GM19043 (cell line): ENCODE data around the gene POU6F2.
"Not testable (repeated sequence)": the region's sequence is repeated elsewhere in the genome, so short reads cannot be mapped to it uniquely, and the experiment has no call there.

ENCODE experiments used
- ATAC-seq: cut with Tn5 transposase; IDR thresholded peaks from one replicate; pipeline ENCODE4 v1.9.1; 2021; ENCODE audit warnings: low read depth; ENCODE audit not compliant: unreplicated experiment

Gene POU6F2

GRCh38 chr7:38977685-38978084 is at the start of gene POU6F2:
TSS of gene POU6F2 (plus strand) at chr7:38977909. CDS start at chr7:38977954, 45 bp downstream.
- no peak for ATAC-seq

- ATAC-seq = no peak
Measured at GRCh38 chr7:38928506-38928905, 49.2 kb upstream of the POU6F2 start.

- ATAC-seq = no peak
Measured at GRCh38 chr7:38929460-38930171, 48.1 kb upstream of the POU6F2 start.

- ATAC-seq = peak; percentile 85
Measured at GRCh38 chr7:38932509-38933168, 45.1 kb upstream of the POU6F2 start.

- no peak for ATAC-seq
Measured at GRCh38 chr7:38934051-38934450, 43.7 kb upstream of the POU6F2 start.

- ATAC-seq = no peak
Measured at GRCh38 chr7:38934536-38934935, 43.2 kb upstream of the POU6F2 start.

GRCh38 chr7:38936641-38937040 is 41.1 kb upstream of the POU6F2 start:
- no peak for ATAC-seq

GRCh38 chr7:38938001-38938485 is 39.7 kb upstream of the POU6F2 start:
- ATAC-seq = no peak

- ATAC-seq = no peak
Measured at GRCh38 chr7:38938589-38938988, 39.1 kb upstream of the POU6F2 start.

GRCh38 chr7:38940774-38941173 is 36.9 kb upstream of the POU6F2 start:
- ATAC-seq = no peak

- no peak for ATAC-seq
Measured at GRCh38 chr7:38942431-38943051, 35.2 kb upstream of the POU6F2 start.

GRCh38 chr7:38947541-38947940 is 30.2 kb upstream of the POU6F2 start:
- ATAC-seq = not testable (repeated sequence)

GRCh38 chr7:38950309-38950708 is 27.4 kb upstream of the POU6F2 start:
- no peak for ATAC-seq

GRCh38 chr7:38951213-38951612 is 26.5 kb upstream of the POU6F2 start:
- no peak for ATAC-seq

- ATAC-seq = no peak
Measured at GRCh38 chr7:38953227-38953626, 24.5 kb upstream of the POU6F2 start.

GRCh38 chr7:38953971-38954370 is 23.7 kb upstream of the POU6F2 start:
- ATAC-seq = no peak

- no peak for ATAC-seq
Measured at GRCh38 chr7:38955892-38956291, 21.8 kb upstream of the POU6F2 start.

GRCh38 chr7:38962028-38962427 is 15.7 kb upstream of the POU6F2 start:
- no peak for ATAC-seq

- no peak for ATAC-seq
Measured at GRCh38 chr7:38964921-38965320, 12.8 kb upstream of the POU6F2 start.

- no peak for ATAC-seq
Measured at GRCh38 chr7:38973760-38974159, 3.9 kb upstream of the POU6F2 start.

- ATAC-seq = no peak
Measured at GRCh38 chr7:38975944-38976392, 1.7 kb upstream of the POU6F2 start.

- ATAC-seq = no peak
Measured at GRCh38 chr7:38978491-38978890, 782 bp downstream of the POU6F2 start.
